ENCODE data around the gene ZNF467.

The ZNF467 gene

GRCh38 chr7:149767068-149767467, 6.3 kb downstream of the ZNF467 start:
- no peak for DNase-seq

- DNase-seq = no peak
Observed at GRCh38 chr7:149766135-149766675, 7.2 kb downstream of the ZNF467 start.

- DNase-seq = no peak
Observed at GRCh38 chr7:149765399-149766121, 7.8 kb downstream of the ZNF467 start.

GRCh38 chr7:149764481-149765398, 8.6 kb downstream of the ZNF467 start:
- no peak for DNase-seq

- DNase-seq = no peak
Observed at GRCh38 chr7:149763563-149764240, 9.7 kb downstream of the ZNF467 start.

GRCh38 chr7:149762610-149763009, 10.8 kb downstream of the ZNF467 start:
- no peak for DNase-seq

- DNase-seq = no peak
Observed at GRCh38 chr7:149762089-149762488, 11.3 kb downstream of the ZNF467 start.

- no peak for DNase-seq
Observed at GRCh38 chr7:149761307-149761706, 12.1 kb downstream of the ZNF467 start.

- no peak for DNase-seq
Observed at GRCh38 chr7:149760538-149760937, 12.8 kb downstream of the ZNF467 start.

GRCh38 chr7:149759093-149759860, 14.1 kb downstream of the ZNF467 start:
- no peak for DNase-seq

GRCh38 chr7:149753375-149754233, 19.8 kb downstream of the ZNF467 start:
- DNase-seq = no peak

- no peak for DNase-seq
Observed at GRCh38 chr7:149752646-149753045, 20.7 kb downstream of the ZNF467 start.

GRCh38 chr7:149751043-149751775, 22.2 kb downstream of the ZNF467 start:
- DNase-seq = no peak

GRCh38 chr7:149750122-149750845, 23.1 kb downstream of the ZNF467 start:
- no peak for DNase-seq

- no peak for DNase-seq
Observed at GRCh38 chr7:149748076-149748874, 25.1 kb downstream of the ZNF467 start.

GRCh38 chr7:149743476-149744255, 29.7 kb downstream of the ZNF467 start:
- no peak for DNase-seq

- DNase-seq = peak; percentile 88
Observed at GRCh38 chr7:149742075-149742701, 31.2 kb downstream of the ZNF467 start.

GRCh38 chr7:149741629-149742028, 31.8 kb downstream of the ZNF467 start:
- DNase-seq = no peak
